GM12878 (cell line): ENCODE results near the gene LAMB4. TPM values are rescaled to one million over a fixed set of nuclear protein-coding genes. Genes with fewer than 3 reads are reported as not detected.
A peak's percentile ranks its signal among the peaks of the same experiment; 100 is the strongest.

ENCODE experiments used
- BHLHE40 ChIP-seq, 2 experiments: fragments of 450-650 bp in 1 of 2; IDR thresholded peaks; 2 replicates each; pipeline ENCODE4 v1.6.1; 2011 to 2017; ENCODE audit warnings: low read depth in 2 of 2, borderline replicate concordance in 1 of 2, improper control_type of control experiment in 1 of 2, low read length in 1 of 2, mild to moderate bottlenecking in 1 of 2
- EGR1 ChIP-seq, 2 experiments: IDR thresholded peaks; 1 replicate in 1 of 2; 2 replicates in 1 of 2; pipeline ENCODE4 v1.6.1; 2011 to 2012; ENCODE audit warnings: low read depth in 2 of 2, low read length in 2 of 2, borderline replicate concordance in 1 of 2, mild to moderate bottlenecking in 1 of 2, moderate library complexity in 1 of 2
- ETV6 ChIP-seq, 2 experiments: fragments of 450-650 bp in 1 of 2; IDR thresholded peaks in 1 of 2; conservative IDR thresholded peaks in 1 of 2; 2 replicates each; pipeline ENCODE4 v1.6.1; 2014; ENCODE audit warnings: antibody characterized with exemption in 1 of 2, borderline replicate concordance in 1 of 2, low read depth in 1 of 2, mild to moderate bottlenecking in 1 of 2, moderate library complexity in 1 of 2
- FOXM1 ChIP-seq: IDR thresholded peaks from 2 replicates; pipeline ENCODE4 v1.6.1; 2012; ENCODE audit warnings: low read depth, mild to moderate bottlenecking, inconsistent platforms, low read length, moderate library complexity
- HDAC2 ChIP-seq: fragments of 200-600 bp; sonication (generic); IDR thresholded peaks from 2 replicates; pipeline ENCODE4 v1.6.1; 2017
- MEF2A ChIP-seq: IDR thresholded peaks from 2 replicates; pipeline ENCODE4 v1.6.1; 2011; ENCODE audit warnings: low read depth, mild to moderate bottlenecking, low read length, moderate library complexity; ENCODE audit not compliant: insufficient read depth
- MXI1 ChIP-seq: fragments of 150-350 bp; IDR thresholded peaks from 2 replicates; pipeline ENCODE4 v1.6.1; 2011; ENCODE audit warnings: low read depth, mild to moderate bottlenecking, inconsistent platforms, low read length, improper control_type of control experiment
- MYB ChIP-seq: fragments of 150-350 bp; IDR thresholded peaks from 2 replicates; pipeline ENCODE4 v1.6.1; 2014; ENCODE audit warnings: mild to moderate bottlenecking, low read depth, low read length, borderline replicate concordance
- MYC ChIP-seq: IDR thresholded peaks from 2 replicates; pipeline ENCODE4 v1.6.1; 2011; ENCODE audit warnings: mild to moderate bottlenecking, low read length, moderate library complexity, inconsistent platforms; ENCODE audit not compliant: insufficient read depth, insufficient replicate concordance, insufficient read length, severe bottlenecking
- POLR2A ChIP-seq: IDR thresholded peaks from 2 replicates; pipeline ENCODE4 v1.6.1; 2011; ENCODE audit warnings: low read depth, mild to moderate bottlenecking, low read length
- POLR2AphosphoS2 ChIP-seq: IDR thresholded peaks from 2 replicates; pipeline ENCODE4 v1.6.1; 2011; ENCODE audit warnings: low read depth, mild to moderate bottlenecking, low read length, improper control_type of control experiment, moderate library complexity
- RCOR1 ChIP-seq: conservative IDR thresholded peaks from 2 replicates; pipeline ENCODE4 v1.6.1; 2012; ENCODE audit warnings: low read depth, low read length, improper control_type of control experiment
- SMC3 ChIP-seq: IDR thresholded peaks from 2 replicates; pipeline ENCODE4 v1.6.1; 2011; ENCODE audit warnings: low read length, improper control_type of control experiment, borderline replicate concordance
- SREBF2 ChIP-seq: IDR thresholded peaks from 2 replicates; pipeline ENCODE4 v1.6.1; 2012; ENCODE audit warnings: mild to moderate bottlenecking, low read length
- SUPT20H ChIP-seq: IDR thresholded peaks from 2 replicates; pipeline ENCODE4 v1.6.1; 2011; ENCODE audit warnings: low read depth, mild to moderate bottlenecking, low read length, moderate library complexity, borderline replicate concordance; ENCODE audit not compliant: control insufficient read depth
- SUZ12 ChIP-seq: fragments of 200-600 bp; sonication (generic); IDR thresholded peaks from one replicate; pipeline ENCODE4 v1.6.1; 2018; ENCODE audit warnings: antibody characterized with exemption, mild to moderate bottlenecking; ENCODE audit not compliant: unreplicated experiment
- TCF12 ChIP-seq: IDR thresholded peaks from 2 replicates; pipeline ENCODE4 v1.6.1; 2011; ENCODE audit warnings: low read depth, mild to moderate bottlenecking, low read length
- ZNF384 ChIP-seq: IDR thresholded peaks from 2 replicates; pipeline ENCODE4 v1.6.1; 2012; ENCODE audit warnings: low read depth, mild to moderate bottlenecking, low read length, improper control_type of control experiment, borderline replicate concordance
- ZNF622 ChIP-seq: fragments of 450-650 bp; IDR thresholded peaks from 2 replicates; pipeline ENCODE4 v1.6.1; 2017; ENCODE audit warnings: mild to moderate bottlenecking, inconsistent platforms
- polyA plus RNA-seq, 11 experiments: library from polyadenylated mRNA; depleted of rRNA in 4 of 11; unstranded in 6 of 11; stranded (reverse) in 5 of 11; fragments of >200 nt; fragmentation: Nextera tagmentation in 4 of 11; fragmentation: Illumina TruSeq in 1 of 11; extraction: Ambion mirVana in 4 of 11; extraction: Trizol in 1 of 11; gene quantifications; 1 replicate in 1 of 11; 2 replicates in 10 of 11; pipeline versions ENCODE4 v1.2.1 to v1.2.3, GENCODE V29; 2011 to 2016; ENCODE audit warnings: inconsistent platforms in 2 of 11, missing spikeins in 2 of 11, low read depth in 1 of 11
- total RNA-seq, 4 experiments: library from RNA; depleted of rRNA in 3 of 4; stranded (reverse); fragments of >200 nt in 3 of 4; fragmentation: Illumina TruSeq in 1 of 4; extraction: Trizol in 1 of 4; gene quantifications; 2 replicates each; pipeline versions ENCODE4 v1.2.1 to v1.2.3, GENCODE V29; 2013 to 2021
- TF ChIP-seq, protein P1 (sequence below): IDR thresholded peaks from 2 replicates; pipeline ENCODE4 v1.6.1; 2012; ENCODE audit warnings: low read depth, low read length, improper control_type of control experiment
- TF ChIP-seq, protein P2 (sequence below): fragments of 450-650 bp; IDR thresholded peaks from 2 replicates; pipeline ENCODE4 v1.6.1; 2016; ENCODE audit warnings: mild to moderate bottlenecking
- TF ChIP-seq, protein P3 (sequence below), 3 experiments: IDR thresholded peaks in 2 of 3; conservative IDR thresholded peaks in 1 of 3; 2 replicates each; pipeline ENCODE4 v1.5.1; 2011; ENCODE audit warnings: low read depth in 3 of 3, low read length in 3 of 3, mild to moderate bottlenecking in 3 of 3, control low read depth in 2 of 3, moderate library complexity in 2 of 3, inconsistent platforms in 1 of 3, mixed read lengths in 1 of 3; ENCODE audit not compliant: control insufficient read depth in 2 of 3, insufficient read depth in 1 of 3; ENCODE audit errors: extremely low read depth in 1 of 3
- TF ChIP-seq, protein P4 (sequence below): fragments of 450-650 bp; conservative IDR thresholded peaks from 2 replicates; pipeline ENCODE4 v1.6.1; 2017; ENCODE audit warnings: mild to moderate bottlenecking, moderate library complexity

LAMB4 gene
- total and polyA plus RNA-seq, 10 of the 15 experiments (the other 5 are each of a cell fraction or from before 2014, with no cell fraction given), result 0.04 to 0.06 TPM; not detected in 8

DNA sequence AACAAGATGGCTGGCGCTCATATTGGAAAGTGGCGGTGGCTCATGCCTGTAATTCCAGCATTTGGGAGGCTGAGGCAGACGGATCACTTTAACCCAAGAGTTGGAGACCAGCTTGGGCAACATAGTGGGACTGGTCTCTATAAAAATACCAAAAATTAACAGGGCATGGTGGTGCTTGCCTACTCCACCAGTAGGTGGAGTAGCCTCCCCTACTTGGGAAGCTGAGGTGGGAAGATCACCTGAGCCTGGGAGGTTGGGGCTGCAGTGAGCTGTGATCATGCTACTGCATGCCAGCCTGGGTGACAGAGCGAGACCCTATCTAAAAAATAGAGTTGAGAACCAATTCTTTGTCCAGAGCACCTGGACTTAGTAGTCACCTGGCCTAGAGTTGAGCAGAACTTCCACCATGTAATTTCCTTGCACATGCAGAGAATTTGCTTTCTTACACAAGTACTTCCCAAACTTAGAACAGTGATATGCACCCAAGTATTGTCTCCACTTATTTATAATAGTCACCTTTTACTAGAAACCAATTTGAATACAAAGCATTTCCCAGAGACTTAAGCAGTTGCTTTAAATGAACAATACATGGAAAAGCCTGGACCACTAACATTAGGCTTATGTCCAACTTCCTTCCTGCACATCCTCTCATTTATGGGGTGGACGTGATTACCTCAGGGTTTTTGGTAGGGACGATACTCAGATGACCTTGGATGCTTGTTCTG is 15.9 kb downstream of the LAMB4 start (continued):
- TF ChIP-seq MXI1 (no peak), EGR1 (IDR thresholded peaks at IDR 0.05; ENCODE audit: borderline replicate concordance in 1 of 2, low read depth in 2 of 2, low read length in 2 of 2) (no peak), ETV6 (conservative IDR thresholded peaks at IDR 0.05 in 1 of 2, IDR thresholded peaks at IDR 0.05 in 1 of 2; ENCODE audit: borderline replicate concordance in 1 of 2, low read depth in 1 of 2) (no peak), MEF2A (no peak), ZNF622 (no peak), HDAC2 (no peak), FOXM1 (no peak), MYB (no peak), SMC3 (peak; percentile 88), ZNF384 (no peak), RCOR1 (no peak), POLR2A (no peak), POLR2AphosphoS2 (no peak), SUZ12 (no peak), BHLHE40 (IDR thresholded peaks at IDR 0.05; ENCODE audit: borderline replicate concordance in 1 of 2, low read depth in 2 of 2, low read length in 1 of 2) (peak in 1 of 2 experiments; percentile 46; a peak in 1 of 4 replicates), SREBF2 (no peak), TCF12 (no peak), SUPT20H (no peak), MYC (no peak)
- TF ChIP-seq, protein P1, sequence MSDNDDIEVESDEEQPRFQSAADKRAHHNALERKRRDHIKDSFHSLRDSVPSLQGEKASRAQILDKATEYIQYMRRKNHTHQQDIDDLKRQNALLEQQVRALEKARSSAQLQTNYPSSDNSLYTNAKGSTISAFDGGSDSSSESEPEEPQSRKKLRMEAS, result no peak
- TF ChIP-seq, protein P2, sequence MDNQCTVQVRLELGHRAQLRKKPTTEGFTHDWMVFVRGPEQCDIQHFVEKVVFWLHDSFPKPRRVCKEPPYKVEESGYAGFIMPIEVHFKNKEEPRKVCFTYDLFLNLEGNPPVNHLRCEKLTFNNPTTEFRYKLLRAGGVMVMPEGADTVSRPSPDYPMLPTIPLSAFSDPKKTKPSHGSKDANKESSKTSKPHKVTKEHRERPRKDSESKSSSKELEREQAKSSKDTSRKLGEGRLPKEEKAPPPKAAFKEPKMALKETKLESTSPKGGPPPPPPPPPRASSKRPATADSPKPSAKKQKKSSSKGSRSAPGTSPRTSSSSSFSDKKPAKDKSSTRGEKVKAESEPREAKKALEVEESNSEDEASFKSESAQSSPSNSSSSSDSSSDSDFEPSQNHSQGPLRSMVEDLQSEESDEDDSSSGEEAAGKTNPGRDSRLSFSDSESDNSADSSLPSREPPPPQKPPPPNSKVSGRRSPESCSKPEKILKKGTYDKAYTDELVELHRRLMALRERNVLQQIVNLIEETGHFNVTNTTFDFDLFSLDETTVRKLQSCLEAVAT, result 0 out of 2 replicates have a peak, but pooled peaks have one; percentile 65
- TF ChIP-seq, protein P3, sequence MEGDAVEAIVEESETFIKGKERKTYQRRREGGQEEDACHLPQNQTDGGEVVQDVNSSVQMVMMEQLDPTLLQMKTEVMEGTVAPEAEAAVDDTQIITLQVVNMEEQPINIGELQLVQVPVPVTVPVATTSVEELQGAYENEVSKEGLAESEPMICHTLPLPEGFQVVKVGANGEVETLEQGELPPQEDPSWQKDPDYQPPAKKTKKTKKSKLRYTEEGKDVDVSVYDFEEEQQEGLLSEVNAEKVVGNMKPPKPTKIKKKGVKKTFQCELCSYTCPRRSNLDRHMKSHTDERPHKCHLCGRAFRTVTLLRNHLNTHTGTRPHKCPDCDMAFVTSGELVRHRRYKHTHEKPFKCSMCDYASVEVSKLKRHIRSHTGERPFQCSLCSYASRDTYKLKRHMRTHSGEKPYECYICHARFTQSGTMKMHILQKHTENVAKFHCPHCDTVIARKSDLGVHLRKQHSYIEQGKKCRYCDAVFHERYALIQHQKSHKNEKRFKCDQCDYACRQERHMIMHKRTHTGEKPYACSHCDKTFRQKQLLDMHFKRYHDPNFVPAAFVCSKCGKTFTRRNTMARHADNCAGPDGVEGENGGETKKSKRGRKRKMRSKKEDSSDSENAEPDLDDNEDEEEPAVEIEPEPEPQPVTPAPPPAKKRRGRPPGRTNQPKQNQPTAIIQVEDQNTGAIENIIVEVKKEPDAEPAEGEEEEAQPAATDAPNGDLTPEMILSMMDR (IDR thresholded peaks at IDR 0.05 in 2 of 3, conservative IDR thresholded peaks at IDR 0.05 in 1 of 3; ENCODE audit: control insufficient read depth in 2 of 3, extremely low read depth in 1 of 3, insufficient read depth in 1 of 3, low read depth in 3 of 3, low read length in 3 of 3), result peak; percentile 68 to 80 (median 70)
- TF ChIP-seq, protein P4, sequence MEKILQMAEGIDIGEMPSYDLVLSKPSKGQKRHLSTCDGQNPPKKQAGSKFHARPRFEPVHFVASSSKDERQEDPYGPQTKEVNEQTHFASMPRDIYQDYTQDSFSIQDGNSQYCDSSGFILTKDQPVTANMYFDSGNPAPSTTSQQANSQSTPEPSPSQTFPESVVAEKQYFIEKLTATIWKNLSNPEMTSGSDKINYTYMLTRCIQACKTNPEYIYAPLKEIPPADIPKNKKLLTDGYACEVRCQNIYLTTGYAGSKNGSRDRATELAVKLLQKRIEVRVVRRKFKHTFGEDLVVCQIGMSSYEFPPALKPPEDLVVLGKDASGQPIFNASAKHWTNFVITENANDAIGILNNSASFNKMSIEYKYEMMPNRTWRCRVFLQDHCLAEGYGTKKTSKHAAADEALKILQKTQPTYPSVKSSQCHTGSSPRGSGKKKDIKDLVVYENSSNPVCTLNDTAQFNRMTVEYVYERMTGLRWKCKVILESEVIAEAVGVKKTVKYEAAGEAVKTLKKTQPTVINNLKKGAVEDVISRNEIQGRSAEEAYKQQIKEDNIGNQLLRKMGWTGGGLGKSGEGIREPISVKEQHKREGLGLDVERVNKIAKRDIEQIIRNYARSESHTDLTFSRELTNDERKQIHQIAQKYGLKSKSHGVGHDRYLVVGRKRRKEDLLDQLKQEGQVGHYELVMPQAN, result no peak
